Neural cell (in vitro differentiated cells): ENCODE data around the gene S100A12. TPM values are rescaled to one million over a fixed set of nuclear protein-coding genes. Genes with fewer than 3 reads are reported as not detected.

ENCODE experiments used
- H2AFZ ChIP-seq: fragments of 200-600, 300-800 bp; sonication (generic), shearing (Covaris generic); 2 replicates; pipeline ENCODE4 v1.6.0; 2014; ENCODE audit warnings: low read depth, mild to moderate bottlenecking, antibody characterized with exemption, low read length, moderate library complexity
- H3F3A ChIP-seq: fragments of 200-600 bp; shearing (Covaris generic); 2 replicates; pipeline ENCODE4 v1.6.1; 2016; ENCODE audit warnings: mild to moderate bottlenecking, moderate library complexity, mixed read lengths, antibody characterized with exemption, low read length; ENCODE audit not compliant: insufficient read depth, poor library complexity, severe bottlenecking
- H3K27ac ChIP-seq: fragments of 200-600, 300-800 bp; sonication (generic), shearing (Covaris generic); 2 replicates; pipeline ENCODE4 v1.5.1; 2014; ENCODE audit warnings: mild to moderate bottlenecking, low read length, moderate library complexity
- H3K27me3 ChIP-seq: fragments of 300-800, 200-600 bp; sonication (generic), shearing (Covaris generic); 2 replicates; pipeline ENCODE4 v1.6.0; 2014; ENCODE audit warnings: mild to moderate bottlenecking, low read depth, low read length, moderate library complexity; ENCODE audit not compliant: insufficient read depth
- H3K36me3 ChIP-seq: fragments of 300-800, 200-600 bp; sonication (generic), shearing (Covaris generic); 2 replicates; pipeline ENCODE4 v1.5.1; 2014; ENCODE audit warnings: mild to moderate bottlenecking, antibody characterized with exemption, low read length, moderate library complexity; ENCODE audit not compliant: insufficient read depth
- H3K4me2 ChIP-seq: fragments of 300-800, 200-600 bp; sonication (generic), shearing (Covaris generic); 2 replicates; pipeline ENCODE4 v1.6.0; 2014; ENCODE audit warnings: mild to moderate bottlenecking, low read length
- H3K4me3 ChIP-seq: fragments of 300-800, 200-600 bp; sonication (generic), shearing (Covaris generic); 2 replicates; pipeline ENCODE4 v1.5.1; 2014; ENCODE audit warnings: mild to moderate bottlenecking, low read length, moderate library complexity
- H3K79me2 ChIP-seq: fragments of 200-600 bp; shearing (Covaris generic); replicated peaks from 2 replicates; pipeline ENCODE4 v1.6.0; 2014; ENCODE audit warnings: mild to moderate bottlenecking, low read length, moderate library complexity; ENCODE audit not compliant: insufficient read depth
- H3K9ac ChIP-seq: fragments of 300-800, 200-600 bp; sonication (generic), shearing (Covaris generic); 2 replicates; pipeline ENCODE4 v1.6.1; 2016; ENCODE audit warnings: mild to moderate bottlenecking, low read length, mixed read lengths
- H3K9me2 ChIP-seq: fragments of 200-600 bp; shearing (Covaris generic); 2 replicates; pipeline ENCODE4 v1.6.1; 2016; ENCODE audit warnings: mild to moderate bottlenecking, low read length, mixed read lengths; ENCODE audit not compliant: insufficient read depth
- H3K9me3 ChIP-seq: fragments of 200-600, 300-800 bp; sonication (generic), shearing (Covaris generic); 2 replicates; pipeline ENCODE4 v1.6.1; 2016; ENCODE audit warnings: mild to moderate bottlenecking, mixed run types, low read length, moderate library complexity, mixed read lengths
- H4K20me1 ChIP-seq: fragments of 200-600 bp; shearing (Covaris generic); 2 replicates; pipeline ENCODE4 v1.6.1; 2016; ENCODE audit warnings: mild to moderate bottlenecking, mixed run types; ENCODE audit not compliant: insufficient read depth
- EP300 ChIP-seq: fragments of 450-650 bp; conservative IDR thresholded peaks from 2 replicates; pipeline ENCODE4 v1.6.1; 2014; ENCODE audit warnings: antibody characterized with exemption, mild to moderate bottlenecking, moderate library complexity; ENCODE audit not compliant: poor library complexity, severe bottlenecking
- EZH2 ChIP-seq: fragments of 200-600, 300-800 bp; shearing (Covaris generic), sonication (generic); IDR thresholded peaks from 2 replicates; pipeline ENCODE4 v1.6.1; 2014; ENCODE audit warnings: antibody characterized with exemption, low read length, borderline replicate concordance, mild to moderate bottlenecking; ENCODE audit not compliant: insufficient read depth, poor library complexity, severe bottlenecking
- MXI1 ChIP-seq: fragments of 450-650 bp; conservative IDR thresholded peaks from 2 replicates; pipeline ENCODE4 v1.6.1; 2014; ENCODE audit warnings: antibody characterized with exemption, mild to moderate bottlenecking; ENCODE audit not compliant: poor library complexity, severe bottlenecking
- POLR2AphosphoS5 ChIP-seq: IDR thresholded peaks from 2 replicates; pipeline ENCODE4 v1.6.1; 2012
- RAD21 ChIP-seq: fragments of 450-650 bp; conservative IDR thresholded peaks from 2 replicates; pipeline ENCODE4 v1.6.1; 2014; ENCODE audit warnings: antibody characterized with exemption, mild to moderate bottlenecking, moderate library complexity
- SMC3 ChIP-seq: fragments of 450-650 bp; conservative IDR thresholded peaks from 2 replicates; pipeline ENCODE4 v1.6.1; 2014; ENCODE audit warnings: antibody characterized with exemption, mild to moderate bottlenecking, moderate library complexity; ENCODE audit not compliant: poor library complexity
- TAF1 ChIP-seq: IDR thresholded peaks from 2 replicates; pipeline ENCODE4 v1.6.1; 2012; ENCODE audit warnings: low read depth
- polyA plus RNA-seq: library from polyadenylated mRNA; depleted of rRNA; stranded (reverse); fragments of >200 nt; gene quantifications from 2 replicates; pipeline ENCODE4 v1.2.3, GENCODE V29; 2014
- TF ChIP-seq, protein P1 (sequence below): fragments of 450-650 bp; IDR thresholded peaks from 2 replicates; pipeline ENCODE4 v1.5.1; 2014; ENCODE audit warnings: antibody characterized with exemption, mild to moderate bottlenecking, moderate library complexity; ENCODE audit not compliant: poor library complexity, severe bottlenecking
- TF ChIP-seq, protein P2 (sequence below): IDR thresholded peaks from 2 replicates; pipeline ENCODE4 v1.6.1; 2012; ENCODE audit warnings: borderline replicate concordance

S100A12 gene
- polyA plus RNA-seq, 1 donor from 2014 or later, result not detected

DNA sequence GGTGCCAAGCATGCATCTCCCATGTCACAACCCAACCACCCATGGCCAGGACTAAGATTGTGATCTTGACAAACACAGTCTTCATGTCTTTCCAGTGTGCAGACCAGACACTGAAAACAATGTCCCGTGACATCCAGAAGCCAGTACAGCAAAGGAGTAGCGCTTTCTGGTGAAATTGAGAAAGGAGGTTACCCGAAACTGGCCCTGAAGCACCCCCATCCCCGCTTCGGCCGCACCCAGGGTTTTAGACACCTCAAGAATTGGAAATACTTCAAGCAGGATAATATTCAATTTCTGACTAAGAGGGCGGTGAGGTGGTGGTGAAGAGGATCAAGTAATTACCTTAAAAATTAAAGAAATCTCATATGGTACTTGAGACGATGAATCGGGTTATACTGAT is 26.0 kb upstream of the S100A12 start:
- H3K27me3 ChIP-seq, result no peaks in the 10 kb centered on the region
- H3K9ac ChIP-seq, result no peak overlapping the region
- no peaks in the 10 kb centered on the region for H3K9me3 ChIP-seq
- no peaks in the 10 kb centered on the region for H4K20me1 ChIP-seq
- H3K9me2 ChIP-seq, result no peaks in the 10 kb centered on the region
- H3K27ac ChIP-seq, result no peak overlapping the region
- H3F3A ChIP-seq, result no peaks in the 10 kb centered on the region
- no peaks in the 10 kb centered on the region for H3K79me2 ChIP-seq
- TF ChIP-seq RAD21, result no peak
- no peak for TF ChIP-seq POLR2AphosphoS5
- no peak for TF ChIP-seq TAF1
- no peak for TF ChIP-seq MXI1
- TF ChIP-seq EP300, result no peak
- no peak for TF ChIP-seq SMC3
- TF ChIP-seq, protein P1, sequence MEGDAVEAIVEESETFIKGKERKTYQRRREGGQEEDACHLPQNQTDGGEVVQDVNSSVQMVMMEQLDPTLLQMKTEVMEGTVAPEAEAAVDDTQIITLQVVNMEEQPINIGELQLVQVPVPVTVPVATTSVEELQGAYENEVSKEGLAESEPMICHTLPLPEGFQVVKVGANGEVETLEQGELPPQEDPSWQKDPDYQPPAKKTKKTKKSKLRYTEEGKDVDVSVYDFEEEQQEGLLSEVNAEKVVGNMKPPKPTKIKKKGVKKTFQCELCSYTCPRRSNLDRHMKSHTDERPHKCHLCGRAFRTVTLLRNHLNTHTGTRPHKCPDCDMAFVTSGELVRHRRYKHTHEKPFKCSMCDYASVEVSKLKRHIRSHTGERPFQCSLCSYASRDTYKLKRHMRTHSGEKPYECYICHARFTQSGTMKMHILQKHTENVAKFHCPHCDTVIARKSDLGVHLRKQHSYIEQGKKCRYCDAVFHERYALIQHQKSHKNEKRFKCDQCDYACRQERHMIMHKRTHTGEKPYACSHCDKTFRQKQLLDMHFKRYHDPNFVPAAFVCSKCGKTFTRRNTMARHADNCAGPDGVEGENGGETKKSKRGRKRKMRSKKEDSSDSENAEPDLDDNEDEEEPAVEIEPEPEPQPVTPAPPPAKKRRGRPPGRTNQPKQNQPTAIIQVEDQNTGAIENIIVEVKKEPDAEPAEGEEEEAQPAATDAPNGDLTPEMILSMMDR, result no peak
- TF ChIP-seq, protein P2, sequence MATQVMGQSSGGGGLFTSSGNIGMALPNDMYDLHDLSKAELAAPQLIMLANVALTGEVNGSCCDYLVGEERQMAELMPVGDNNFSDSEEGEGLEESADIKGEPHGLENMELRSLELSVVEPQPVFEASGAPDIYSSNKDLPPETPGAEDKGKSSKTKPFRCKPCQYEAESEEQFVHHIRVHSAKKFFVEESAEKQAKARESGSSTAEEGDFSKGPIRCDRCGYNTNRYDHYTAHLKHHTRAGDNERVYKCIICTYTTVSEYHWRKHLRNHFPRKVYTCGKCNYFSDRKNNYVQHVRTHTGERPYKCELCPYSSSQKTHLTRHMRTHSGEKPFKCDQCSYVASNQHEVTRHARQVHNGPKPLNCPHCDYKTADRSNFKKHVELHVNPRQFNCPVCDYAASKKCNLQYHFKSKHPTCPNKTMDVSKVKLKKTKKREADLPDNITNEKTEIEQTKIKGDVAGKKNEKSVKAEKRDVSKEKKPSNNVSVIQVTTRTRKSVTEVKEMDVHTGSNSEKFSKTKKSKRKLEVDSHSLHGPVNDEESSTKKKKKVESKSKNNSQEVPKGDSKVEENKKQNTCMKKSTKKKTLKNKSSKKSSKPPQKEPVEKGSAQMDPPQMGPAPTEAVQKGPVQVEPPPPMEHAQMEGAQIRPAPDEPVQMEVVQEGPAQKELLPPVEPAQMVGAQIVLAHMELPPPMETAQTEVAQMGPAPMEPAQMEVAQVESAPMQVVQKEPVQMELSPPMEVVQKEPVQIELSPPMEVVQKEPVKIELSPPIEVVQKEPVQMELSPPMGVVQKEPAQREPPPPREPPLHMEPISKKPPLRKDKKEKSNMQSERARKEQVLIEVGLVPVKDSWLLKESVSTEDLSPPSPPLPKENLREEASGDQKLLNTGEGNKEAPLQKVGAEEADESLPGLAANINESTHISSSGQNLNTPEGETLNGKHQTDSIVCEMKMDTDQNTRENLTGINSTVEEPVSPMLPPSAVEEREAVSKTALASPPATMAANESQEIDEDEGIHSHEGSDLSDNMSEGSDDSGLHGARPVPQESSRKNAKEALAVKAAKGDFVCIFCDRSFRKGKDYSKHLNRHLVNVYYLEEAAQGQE, result no peak
- no peak for TF ChIP-seq EZH2
- no peak overlapping the region for H3K4me3 ChIP-seq
- no peaks in the 10 kb centered on the region for H3K36me3 ChIP-seq
- no peak overlapping the region for H2AFZ ChIP-seq
- H3K4me2 ChIP-seq, result no peak overlapping the region

DNA sequence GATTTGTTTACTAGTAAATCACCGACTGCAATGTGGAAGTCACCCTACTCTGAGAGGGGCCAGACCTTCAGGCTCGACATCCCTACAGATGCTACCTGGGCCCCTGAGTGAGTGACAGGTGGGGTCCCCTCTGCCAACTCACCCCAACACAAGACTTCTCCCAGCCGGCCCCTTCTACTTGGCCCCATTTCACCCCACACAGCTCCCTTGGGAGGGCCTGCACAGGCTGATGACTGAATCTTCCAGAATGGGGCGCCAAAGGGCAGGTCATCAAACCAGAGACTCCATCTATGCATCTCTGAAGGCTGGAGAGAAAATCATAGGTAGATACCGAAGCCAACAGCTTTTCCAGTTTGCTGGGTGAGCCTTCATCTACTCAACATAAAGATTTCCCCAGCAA is 24.8 kb upstream of the S100A12 start:
- H3K9me3 ChIP-seq, result no peaks in the 10 kb centered on the region
- H3K27me3 ChIP-seq, result no peaks in the 10 kb centered on the region
- no peak overlapping the region for H3K9ac ChIP-seq
- H3K36me3 ChIP-seq, result no peaks in the 10 kb centered on the region
- H3K27ac ChIP-seq, result no peak overlapping the region
- H3K4me2 ChIP-seq, result no peak overlapping the region
- H3K9me2 ChIP-seq, result no peaks in the 10 kb centered on the region
- H3F3A ChIP-seq, result no peaks in the 10 kb centered on the region
- no peak overlapping the region for H3K4me3 ChIP-seq
- H4K20me1 ChIP-seq, result no peaks in the 10 kb centered on the region
- TF ChIP-seq TAF1, result no peak
- TF ChIP-seq RAD21, result no peak
- H3K79me2 ChIP-seq, result no peaks in the 10 kb centered on the region
- no peak overlapping the region for H2AFZ ChIP-seq
